ENCODE results near the gene SLCO2A1.

The SLCO2A1 gene

DNA sequence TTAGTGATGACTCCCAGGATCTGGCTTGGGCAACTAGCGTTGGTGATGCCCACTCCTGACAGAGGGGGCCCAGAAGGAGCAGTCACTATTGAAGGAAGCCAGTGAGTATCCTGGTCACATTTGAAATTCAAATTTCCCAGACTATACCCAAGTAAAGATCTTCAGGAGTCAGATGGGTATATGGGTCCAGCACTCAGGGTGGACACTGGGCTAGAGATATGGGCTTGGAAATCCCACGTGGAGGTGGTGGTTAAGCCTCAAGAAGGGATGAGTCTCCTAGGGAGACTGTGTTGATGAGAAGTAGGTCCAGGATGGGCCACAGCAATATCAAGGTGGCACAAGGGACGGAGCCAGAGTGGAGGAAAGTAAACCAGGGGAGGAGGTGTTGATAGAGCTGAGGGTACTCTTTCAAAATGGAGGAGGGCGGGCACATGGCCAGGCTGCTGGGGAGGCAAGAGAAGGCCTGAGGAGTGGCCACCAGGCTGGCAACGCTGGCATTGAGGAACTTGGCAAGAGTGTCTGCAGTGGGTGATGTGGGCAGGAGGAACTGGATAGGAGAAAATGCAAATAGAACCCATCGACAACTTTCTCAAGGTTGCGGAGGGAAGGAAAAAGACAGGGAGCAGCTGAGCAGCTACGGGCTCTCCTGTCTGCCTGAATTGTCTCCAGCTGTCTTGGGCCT lies 3.7 kb upstream of the SLCO2A1 start:
- Histone ChIP-seq H3K4me1 (ENCODE audit: control insufficient read depth, insufficient read depth, low read length) (peaks cover 18% of the 10 kb centered on the region), H3K9ac (ENCODE audit: low read length) (no peak overlapping the region), H3K27me3 (ENCODE audit: control insufficient read depth, insufficient read depth, low read length) (peaks cover 32% of the 10 kb centered on the region), H3K4me3 (ENCODE audit: low read depth, low read length) (no peak overlapping the region), H3K36me3 (ENCODE audit: control insufficient read depth, insufficient read depth, low read length) (no peaks in the 10 kb centered on the region), H3K27ac (ENCODE audit: low read depth, low read length) (no peak overlapping the region), H3K9me3 (ENCODE audit: control insufficient read depth, insufficient read depth, low read depth, low read length) (no peaks in the 10 kb centered on the region)

GRCh38 chr3:134031348-134031915 lies 1.7 kb upstream of the SLCO2A1 start:
- Histone ChIP-seq H3K27ac (ENCODE audit: low read depth, low read length) (no peak overlapping the region), H3K4me1 (ENCODE audit: control insufficient read depth, insufficient read depth, low read length) (peaks cover 19% of the 10 kb centered on the region), H3K4me3 (ENCODE audit: low read depth, low read length) (no peak overlapping the region), H3K36me3 (ENCODE audit: control insufficient read depth, insufficient read depth, low read length) (no peaks in the 10 kb centered on the region), H3K27me3 (ENCODE audit: control insufficient read depth, insufficient read depth, low read length) (peaks cover 45% of the 10 kb centered on the region), H3K9ac (ENCODE audit: low read length) (no peak overlapping the region), H3K9me3 (ENCODE audit: control insufficient read depth, insufficient read depth, low read depth, low read length) (no peaks in the 10 kb centered on the region)

DNA sequence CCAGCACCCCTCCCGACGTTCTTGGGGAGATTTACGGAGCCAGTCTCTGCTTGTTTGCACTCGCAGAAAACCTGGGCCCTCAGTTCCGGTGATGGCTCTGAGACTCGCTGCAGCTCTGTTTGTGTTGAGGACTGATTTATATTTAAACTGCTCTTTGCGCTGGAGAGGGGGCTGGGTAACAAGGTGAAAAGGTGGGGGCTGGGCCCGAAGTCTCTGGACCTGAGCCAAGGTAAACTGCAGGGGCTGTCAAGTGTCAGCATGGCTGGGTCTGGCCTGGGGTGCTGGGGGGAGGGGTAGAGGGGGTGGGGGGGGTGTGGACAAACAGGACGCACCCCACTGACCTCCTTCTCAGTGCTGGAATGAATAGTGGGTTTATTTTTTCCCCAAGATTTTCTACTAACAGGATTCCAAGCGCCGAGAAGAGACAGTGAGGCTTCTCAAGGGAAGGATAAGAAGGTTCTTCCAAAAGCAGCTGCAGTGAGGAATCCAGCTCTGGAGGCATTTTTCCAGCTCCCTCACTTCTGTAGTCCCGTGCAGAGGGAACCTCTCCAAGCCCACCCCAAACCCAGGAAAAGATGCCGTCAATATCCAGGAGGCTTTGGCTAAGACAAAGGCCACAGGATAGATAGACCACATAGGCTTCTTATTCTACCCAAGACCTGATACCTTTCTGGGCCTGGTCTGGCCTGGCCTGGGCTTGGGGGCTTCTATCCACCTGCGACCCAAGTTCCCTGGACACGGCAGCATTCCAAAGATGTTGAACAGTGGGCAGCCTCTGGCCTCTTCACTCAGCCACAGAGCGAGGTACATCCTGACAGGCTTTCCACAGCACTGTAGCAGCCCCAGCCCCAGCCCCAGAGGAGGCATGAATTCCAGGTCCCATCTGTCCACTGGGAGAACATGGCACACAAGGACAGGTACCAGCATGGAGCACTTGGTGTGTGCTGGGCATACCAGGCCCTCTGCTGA lies 938 bp upstream of the SLCO2A1 start:
- peak overlapping the region; percentile 73 for H3K4me3 ChIP-seq (ENCODE audit: low read depth, low read length)
- H3K27me3 ChIP-seq (ENCODE audit: control insufficient read depth, insufficient read depth, low read length): peaks cover 45% of the 10 kb centered on the region
- H3K36me3 ChIP-seq (ENCODE audit: control insufficient read depth, insufficient read depth, low read length): no peaks in the 10 kb centered on the region
- H3K4me1 ChIP-seq (ENCODE audit: control insufficient read depth, insufficient read depth, low read length): peaks cover 12% of the 10 kb centered on the region
- H3K9me3 ChIP-seq (ENCODE audit: control insufficient read depth, insufficient read depth, low read depth, low read length): no peaks in the 10 kb centered on the region
- no peak overlapping the region for H3K27ac ChIP-seq (ENCODE audit: low read depth, low read length)
- no peak overlapping the region for H3K9ac ChIP-seq (ENCODE audit: low read length)

DNA sequence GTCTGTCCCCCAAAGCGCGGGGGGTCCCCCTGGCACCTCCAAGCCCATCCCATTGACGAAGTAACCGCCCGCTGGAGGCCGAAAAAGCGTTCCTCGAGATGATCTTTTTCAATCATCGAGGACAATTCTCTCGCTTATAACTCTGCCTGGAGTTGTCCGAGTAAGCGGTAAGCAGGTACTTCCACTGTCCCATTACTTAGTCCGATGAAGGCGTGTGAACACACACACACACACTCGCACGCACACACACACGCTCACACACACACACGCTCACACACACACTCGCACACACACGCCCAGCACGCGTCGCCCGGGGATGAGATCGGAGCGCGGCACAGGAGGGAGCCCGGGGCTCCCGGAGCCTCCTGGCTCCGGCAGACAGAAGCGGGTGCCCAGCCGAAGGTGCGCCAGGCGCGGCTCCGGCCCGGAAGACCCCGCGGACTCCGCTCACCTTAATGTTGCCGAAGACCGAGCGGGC lies 430 bp downstream of the SLCO2A1 start:
- H3K4me1 ChIP-seq (ENCODE audit: control insufficient read depth, insufficient read depth, low read length): peaks cover 9% of the 10 kb centered on the region
- H3K9me3 ChIP-seq (ENCODE audit: control insufficient read depth, insufficient read depth, low read depth, low read length): no peaks in the 10 kb centered on the region
- peak overlapping the region; percentile 73 for H3K4me3 ChIP-seq (ENCODE audit: low read depth, low read length)
- no peak overlapping the region for H3K27ac ChIP-seq (ENCODE audit: low read depth, low read length)
- H3K9ac ChIP-seq (ENCODE audit: low read length): peak overlapping the region; percentile 65
- H3K36me3 ChIP-seq (ENCODE audit: control insufficient read depth, insufficient read depth, low read length): no peaks in the 10 kb centered on the region
- H3K27me3 ChIP-seq (ENCODE audit: control insufficient read depth, insufficient read depth, low read length): peaks cover 45% of the 10 kb centered on the region

- peak overlapping the region; percentile 73 for H3K4me3 ChIP-seq (ENCODE audit: low read depth, low read length)
- peak overlapping the region; percentile 65 for H3K9ac ChIP-seq (ENCODE audit: low read length)
- peaks cover 45% of the 10 kb centered on the region for H3K27me3 ChIP-seq (ENCODE audit: control insufficient read depth, insufficient read depth, low read length)
- no peaks in the 10 kb centered on the region for H3K36me3 ChIP-seq (ENCODE audit: control insufficient read depth, insufficient read depth, low read length)
- H3K27ac ChIP-seq (ENCODE audit: low read depth, low read length): no peak overlapping the region
- H3K9me3 ChIP-seq (ENCODE audit: control insufficient read depth, insufficient read depth, low read depth, low read length): no peaks in the 10 kb centered on the region
- peaks cover 9% of the 10 kb centered on the region for H3K4me1 ChIP-seq (ENCODE audit: control insufficient read depth, insufficient read depth, low read length)
Measured at GRCh38 chr3:134028486-134029255, 1.1 kb downstream of the SLCO2A1 start.

DNA sequence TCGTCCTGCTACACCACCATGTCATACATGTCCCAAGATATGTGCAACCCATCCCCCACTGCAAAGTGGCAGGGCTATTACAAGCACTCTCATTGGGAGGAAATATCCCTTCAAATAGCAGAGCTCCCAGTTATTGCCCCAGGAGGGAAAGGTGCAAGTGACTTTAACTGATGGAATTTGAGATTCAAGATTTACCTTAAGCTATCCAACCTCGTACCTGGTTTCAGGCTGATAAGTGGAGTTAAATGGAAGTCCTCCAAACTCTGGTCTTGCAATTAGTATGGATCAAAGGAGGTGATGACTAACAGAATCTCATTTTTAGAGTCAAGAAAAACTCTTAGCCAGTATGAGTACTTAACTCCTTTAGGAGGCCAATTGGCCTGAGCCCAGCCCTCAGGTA lies 2.1 kb downstream of the SLCO2A1 start:
- Histone ChIP-seq H3K4me3 (ENCODE audit: low read depth, low read length) (no peak overlapping the region), H3K9me3 (ENCODE audit: control insufficient read depth, insufficient read depth, low read depth, low read length) (no peaks in the 10 kb centered on the region), H3K27me3 (ENCODE audit: control insufficient read depth, insufficient read depth, low read length) (peaks cover 45% of the 10 kb centered on the region), H3K4me1 (ENCODE audit: control insufficient read depth, insufficient read depth, low read length) (peaks cover 9% of the 10 kb centered on the region), H3K36me3 (ENCODE audit: control insufficient read depth, insufficient read depth, low read length) (no peaks in the 10 kb centered on the region), H3K9ac (ENCODE audit: low read length) (no peak overlapping the region), H3K27ac (ENCODE audit: low read depth, low read length) (no peak overlapping the region)

DNA sequence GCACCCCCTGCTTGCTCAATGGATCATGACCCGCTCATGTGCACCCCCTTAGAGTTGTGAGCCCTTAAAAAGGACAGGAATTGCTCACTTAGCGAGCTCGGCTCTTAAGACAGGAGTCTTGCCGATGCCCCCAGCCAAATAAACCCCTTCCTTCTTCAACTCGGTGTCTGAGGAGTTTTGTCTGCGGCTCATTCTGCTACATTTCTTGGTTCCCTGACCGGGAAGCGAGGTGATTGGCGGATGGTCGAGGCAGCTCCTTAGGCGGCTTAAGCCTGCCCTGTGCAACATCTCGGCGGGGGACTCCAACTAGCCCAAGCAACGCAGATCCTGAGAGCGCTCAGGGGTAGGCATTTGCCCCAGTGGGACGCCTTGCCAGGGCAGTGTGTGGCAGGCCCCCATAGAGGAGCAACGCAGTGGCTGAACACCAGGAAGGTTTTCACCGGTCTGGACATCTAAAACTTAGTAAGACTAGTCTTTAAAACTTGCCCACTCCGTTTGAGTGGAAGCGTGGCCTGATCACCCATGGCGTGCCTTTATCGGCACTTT lies 9.5 kb downstream of the SLCO2A1 start:
- Histone ChIP-seq H3K36me3 (ENCODE audit: control insufficient read depth, insufficient read depth, low read length) (no peaks in the 10 kb centered on the region), H3K27ac (ENCODE audit: low read depth, low read length) (no peak overlapping the region), H3K4me3 (ENCODE audit: low read depth, low read length) (no peak overlapping the region), H3K4me1 (ENCODE audit: control insufficient read depth, insufficient read depth, low read length) (no peaks in the 10 kb centered on the region), H3K9ac (ENCODE audit: low read length) (no peak overlapping the region), H3K9me3 (ENCODE audit: control insufficient read depth, insufficient read depth, low read depth, low read length) (no peaks in the 10 kb centered on the region), H3K27me3 (ENCODE audit: control insufficient read depth, insufficient read depth, low read length) (no peaks in the 10 kb centered on the region)

GRCh38 chr3:134018850-134019249 lies 10.9 kb downstream of the SLCO2A1 start:
- Histone ChIP-seq H3K27me3 (ENCODE audit: control insufficient read depth, insufficient read depth, low read length) (no peaks in the 10 kb centered on the region), H3K9ac (ENCODE audit: low read length) (no peak overlapping the region), H3K9me3 (ENCODE audit: control insufficient read depth, insufficient read depth, low read depth, low read length) (no peaks in the 10 kb centered on the region), H3K4me3 (ENCODE audit: low read depth, low read length) (no peak overlapping the region), H3K36me3 (ENCODE audit: control insufficient read depth, insufficient read depth, low read length) (no peaks in the 10 kb centered on the region), H3K27ac (ENCODE audit: low read depth, low read length) (no peak overlapping the region), H3K4me1 (ENCODE audit: control insufficient read depth, insufficient read depth, low read length) (no peaks in the 10 kb centered on the region)

DNA sequence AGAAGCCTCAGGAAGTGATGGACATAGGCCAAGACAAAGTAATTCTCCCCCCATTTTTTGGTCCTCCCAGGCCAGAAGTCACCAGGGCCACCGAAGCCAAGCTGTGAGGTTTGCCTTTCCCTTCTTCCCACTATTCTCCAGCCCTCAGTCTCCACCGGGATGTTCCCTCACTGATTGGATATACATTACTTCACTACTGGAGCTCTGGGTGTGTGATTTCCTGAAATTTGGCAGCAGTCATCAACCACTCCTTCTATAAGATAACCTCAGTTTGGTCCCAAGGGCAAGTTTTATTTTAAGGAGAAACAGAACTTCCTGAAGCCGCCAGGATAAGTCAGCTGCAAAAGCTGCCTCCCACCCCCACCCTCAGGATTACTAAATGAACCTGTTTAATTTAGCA lies 11.3 kb downstream of the SLCO2A1 start:
- no peaks in the 10 kb centered on the region for H3K36me3 ChIP-seq (ENCODE audit: control insufficient read depth, insufficient read depth, low read length)
- H3K4me3 ChIP-seq (ENCODE audit: low read depth, low read length): no peak overlapping the region
- H3K4me1 ChIP-seq (ENCODE audit: control insufficient read depth, insufficient read depth, low read length): no peaks in the 10 kb centered on the region
- no peak overlapping the region for H3K9ac ChIP-seq (ENCODE audit: low read length)
- H3K27ac ChIP-seq (ENCODE audit: low read depth, low read length): no peak overlapping the region
- no peaks in the 10 kb centered on the region for H3K9me3 ChIP-seq (ENCODE audit: control insufficient read depth, insufficient read depth, low read depth, low read length)
- H3K27me3 ChIP-seq (ENCODE audit: control insufficient read depth, insufficient read depth, low read length): no peaks in the 10 kb centered on the region

DNA sequence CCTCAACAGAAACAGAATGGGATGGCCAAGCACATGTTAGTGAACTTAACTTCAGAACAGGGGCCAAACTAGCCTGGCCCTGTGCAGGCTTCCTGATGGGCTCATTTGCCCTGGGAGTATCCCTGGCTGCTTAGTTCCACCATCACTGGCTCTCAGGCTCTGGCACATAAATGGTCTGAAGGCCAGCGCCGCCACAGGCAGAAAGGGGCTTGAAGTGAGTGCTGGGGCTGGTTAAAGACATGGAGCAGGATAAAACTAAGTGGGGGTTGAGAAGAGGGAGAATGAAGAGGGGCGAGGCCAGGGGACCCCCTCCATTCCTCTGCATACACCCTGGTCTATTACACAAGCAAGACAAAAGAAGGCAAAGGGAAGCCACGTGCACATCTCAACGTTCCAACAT lies 12.2 kb downstream of the SLCO2A1 start:
- no peak overlapping the region for H3K27ac ChIP-seq (ENCODE audit: low read depth, low read length)
- no peaks in the 10 kb centered on the region for H3K4me1 ChIP-seq (ENCODE audit: control insufficient read depth, insufficient read depth, low read length)
- H3K36me3 ChIP-seq (ENCODE audit: control insufficient read depth, insufficient read depth, low read length): no peaks in the 10 kb centered on the region
- no peak overlapping the region for H3K4me3 ChIP-seq (ENCODE audit: low read depth, low read length)
- H3K9me3 ChIP-seq (ENCODE audit: control insufficient read depth, insufficient read depth, low read depth, low read length): no peaks in the 10 kb centered on the region
- H3K9ac ChIP-seq (ENCODE audit: low read length): no peak overlapping the region
- no peaks in the 10 kb centered on the region for H3K27me3 ChIP-seq (ENCODE audit: control insufficient read depth, insufficient read depth, low read length)

Measured in HUES6 (cell line).